DMS53 treated with DMSO at 0.1 percent for 48 hours (cell line): Measurements from ENCODE around the gene DNAJB2.
"Not testable (repeated sequence)": the region's sequence is repeated elsewhere in the genome, so short reads cannot be mapped to it uniquely, and the experiment has no call there.

ENCODE experiments used
- DNase-seq: peaks from one replicate; lab custom pipeline; 2025; ENCODE audit not compliant: unreplicated experiment; lab: John Stamatoyannopoulos, UW

Gene DNAJB2

DNA sequence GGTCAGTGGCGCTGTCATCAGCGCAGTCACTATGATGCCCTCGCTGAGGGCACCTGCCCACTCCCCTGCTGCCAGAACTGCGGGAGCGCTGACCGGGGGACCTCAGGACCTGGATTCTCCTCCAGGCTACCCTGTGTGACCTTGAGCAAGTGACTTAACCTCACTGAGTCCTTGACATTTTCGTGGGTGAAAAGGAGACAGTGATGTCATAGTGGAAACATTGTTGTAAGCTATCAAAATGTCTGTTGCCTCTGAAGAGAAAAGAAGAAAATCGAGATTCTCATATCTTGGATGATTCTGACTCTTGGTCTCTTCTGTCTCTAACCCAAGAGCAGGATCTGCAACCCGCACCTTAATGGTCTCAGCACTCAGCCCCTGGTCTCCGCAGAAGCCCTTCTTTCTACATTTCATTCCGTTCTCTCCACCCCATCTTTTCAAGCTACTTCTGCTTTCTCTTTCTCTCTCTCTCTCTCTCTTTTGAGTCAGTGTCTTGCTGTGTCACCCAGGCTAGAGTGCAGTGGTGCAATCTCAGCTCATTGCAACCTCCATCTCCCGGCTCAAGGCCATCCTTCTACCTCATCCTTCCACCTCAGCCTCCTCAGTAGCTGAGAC is 24.5 kb upstream of the DNAJB2 start:
- no peak for DNase-seq

- DNase-seq, result not testable (repeated sequence)
Measured at GRCh38 chr2:219258942-219259341, 20.2 kb upstream of the DNAJB2 start.

DNA sequence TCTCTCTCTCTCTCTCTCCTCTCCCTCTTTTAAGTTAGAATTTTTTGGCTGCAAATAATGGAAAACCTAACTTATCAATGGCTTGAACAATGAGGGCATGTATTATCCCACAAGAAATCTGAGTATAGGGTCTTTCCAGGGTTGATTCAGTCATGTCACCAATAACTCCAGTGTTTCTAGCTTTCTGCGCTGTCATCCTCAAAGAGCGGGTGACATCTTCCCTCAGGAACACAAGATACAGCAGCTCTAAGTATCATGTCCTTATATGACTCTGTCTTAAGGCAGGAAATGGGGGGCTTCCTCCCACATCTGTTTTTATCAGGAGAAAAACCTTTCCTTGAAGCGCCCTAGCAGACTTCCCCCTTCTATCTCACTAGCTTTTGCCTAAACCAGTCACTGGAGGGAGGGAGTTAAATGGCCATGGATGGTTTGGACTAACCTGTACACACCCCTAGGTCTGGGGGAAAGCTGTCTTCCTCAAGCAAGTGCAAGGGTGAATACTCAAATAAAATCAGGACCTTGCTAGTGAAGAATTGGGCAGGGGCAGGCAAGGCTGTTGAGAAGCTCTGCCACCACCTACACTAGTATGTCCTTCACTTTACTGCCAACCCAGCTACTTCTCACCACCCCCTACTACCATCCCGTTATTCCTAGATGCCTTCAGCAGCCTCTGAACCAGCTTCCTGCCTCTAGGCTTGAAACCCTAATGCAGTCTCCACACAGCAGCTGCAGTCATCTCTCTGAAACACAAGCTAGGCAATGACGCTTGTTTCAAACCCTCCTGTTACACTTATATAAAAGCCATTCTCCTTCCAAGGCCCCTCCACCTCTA is 17.9 kb upstream of the DNAJB2 start:
- DNase-seq, result no peak

DNA sequence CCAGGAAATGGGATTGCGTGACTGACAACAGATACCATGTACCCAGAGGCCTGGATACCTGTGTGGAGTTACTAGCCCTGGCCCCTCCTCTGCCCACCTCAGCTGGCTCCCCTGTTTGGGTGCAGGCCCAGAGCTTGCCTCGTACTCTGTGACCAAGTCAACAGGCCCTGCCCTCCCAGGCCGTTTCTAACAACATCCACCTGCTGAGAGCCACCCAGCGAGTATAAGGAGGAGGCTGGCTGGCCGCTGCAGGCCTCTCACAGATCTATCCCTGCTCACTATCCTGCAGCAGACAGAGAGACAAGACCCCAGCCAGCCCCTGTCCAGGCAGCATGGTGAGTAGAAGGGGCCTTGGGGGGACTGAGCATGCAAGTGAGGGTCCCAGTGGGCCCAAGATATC is 12.9 kb upstream of the DNAJB2 start:
- DNase-seq, result no peak

DNA sequence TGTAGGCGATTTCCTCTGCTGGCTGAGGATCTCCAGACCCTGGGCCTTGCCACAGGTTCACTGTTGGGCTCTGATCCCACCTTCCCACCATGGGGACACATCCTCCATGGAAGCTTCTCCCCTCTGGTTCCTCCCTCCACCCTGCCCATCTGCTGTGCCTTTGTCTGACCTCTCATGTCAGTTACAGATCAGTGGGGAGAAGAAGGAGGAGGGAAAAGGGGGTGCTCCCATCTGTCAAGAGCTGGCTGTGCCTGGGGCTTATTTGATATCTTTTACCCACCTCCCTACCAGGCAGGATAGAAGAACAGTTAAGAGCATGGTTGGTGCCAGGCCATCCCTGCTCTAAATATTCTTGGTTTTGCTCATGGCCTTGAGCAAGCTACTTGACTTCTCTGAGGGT is 12.3 kb upstream of the DNAJB2 start:
- no peak for DNase-seq

DNA sequence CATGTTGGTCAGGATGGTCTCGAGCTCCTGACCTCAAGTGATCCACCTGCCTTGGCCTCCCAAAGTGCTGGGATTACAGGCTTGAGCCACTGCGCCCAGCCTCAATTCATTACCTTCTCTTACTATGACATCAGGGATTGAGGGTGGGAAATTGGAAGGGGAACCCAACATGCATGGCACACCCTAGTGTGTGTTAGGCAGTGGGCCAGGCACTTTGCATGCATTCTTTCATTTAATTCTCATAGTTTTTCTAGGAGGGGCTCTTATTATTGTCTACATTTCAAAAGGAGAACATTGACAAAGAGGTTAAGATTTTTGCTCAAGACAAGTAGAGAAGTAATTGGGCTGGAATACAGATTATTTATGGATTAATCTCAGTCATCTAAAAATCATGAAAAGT is 10.9 kb upstream of the DNAJB2 start:
- DNase-seq, result no peak

DNA sequence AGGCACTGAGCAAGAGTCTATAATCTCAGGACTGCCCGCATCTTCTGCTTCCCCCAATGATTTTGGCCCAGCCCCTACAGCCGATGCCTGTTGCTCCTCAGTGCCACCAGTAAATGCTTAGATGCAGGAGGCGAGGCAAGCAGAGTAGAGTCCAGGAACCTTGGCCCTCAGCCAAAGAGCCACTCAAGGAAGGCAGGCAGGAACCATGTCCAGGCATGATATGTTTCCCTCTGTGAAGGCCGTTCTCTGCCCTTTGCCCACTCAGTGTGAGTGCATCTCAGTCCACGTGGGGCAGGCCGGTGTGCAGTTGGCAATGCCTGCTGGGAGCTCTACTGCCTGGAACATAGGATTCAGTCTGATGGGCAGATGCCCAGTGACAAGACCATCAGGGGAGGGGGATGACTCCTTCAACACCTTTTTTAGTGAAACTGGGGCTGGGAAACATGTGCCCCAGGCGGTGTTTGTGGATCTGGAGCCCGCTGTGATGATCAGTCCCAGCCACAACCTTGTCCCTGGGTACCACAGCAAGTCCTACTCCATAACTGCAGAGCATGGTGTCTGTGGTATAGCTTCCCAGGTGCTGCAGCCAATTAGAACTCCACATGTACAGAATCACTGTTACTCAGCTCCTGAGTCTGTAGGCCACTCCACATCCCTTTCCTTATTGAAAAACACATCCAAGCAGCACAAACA is 9.7 kb upstream of the DNAJB2 start:
- DNase-seq, result peak; percentile 14

DNA sequence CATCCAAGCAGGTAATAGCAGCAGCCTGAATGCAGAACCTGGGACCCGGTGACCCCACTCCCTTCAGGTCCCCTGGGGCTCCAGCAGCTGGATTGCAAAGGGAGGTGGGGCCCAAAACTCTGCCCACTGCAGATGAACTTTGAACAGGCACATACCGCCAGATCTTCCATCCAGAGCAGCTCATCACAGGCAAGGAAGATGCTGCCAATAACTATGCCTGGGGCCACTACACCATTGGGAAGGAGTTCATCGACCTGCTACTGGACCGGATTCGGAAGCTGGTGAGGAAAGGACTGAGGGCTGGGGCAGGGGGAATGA is 9.2 kb upstream of the DNAJB2 start:
- DNase-seq, result no peak

- no peak for DNase-seq
Measured at GRCh38 chr2:219271021-219271420, 8.1 kb upstream of the DNAJB2 start.

DNA sequence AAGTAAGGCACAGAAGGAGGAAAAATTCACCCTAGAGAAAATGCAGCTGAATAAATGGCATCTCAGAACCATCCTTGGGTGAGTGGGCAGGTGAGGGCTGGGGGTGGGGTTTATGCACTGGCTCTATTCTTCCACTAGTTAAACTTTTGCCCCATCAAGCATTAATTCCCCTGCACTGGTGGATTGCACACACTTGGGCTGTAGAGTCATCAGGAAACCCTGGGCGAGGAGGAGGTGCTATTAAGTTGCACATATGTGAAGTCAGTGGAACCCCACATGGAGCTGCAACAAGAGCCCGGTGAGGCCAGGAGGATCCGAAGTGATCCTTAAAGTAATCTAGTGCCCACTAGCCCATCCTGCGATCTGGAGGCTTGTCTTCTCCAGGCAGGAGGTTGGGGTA is 6.8 kb upstream of the DNAJB2 start:
- DNase-seq, result no peak

DNA sequence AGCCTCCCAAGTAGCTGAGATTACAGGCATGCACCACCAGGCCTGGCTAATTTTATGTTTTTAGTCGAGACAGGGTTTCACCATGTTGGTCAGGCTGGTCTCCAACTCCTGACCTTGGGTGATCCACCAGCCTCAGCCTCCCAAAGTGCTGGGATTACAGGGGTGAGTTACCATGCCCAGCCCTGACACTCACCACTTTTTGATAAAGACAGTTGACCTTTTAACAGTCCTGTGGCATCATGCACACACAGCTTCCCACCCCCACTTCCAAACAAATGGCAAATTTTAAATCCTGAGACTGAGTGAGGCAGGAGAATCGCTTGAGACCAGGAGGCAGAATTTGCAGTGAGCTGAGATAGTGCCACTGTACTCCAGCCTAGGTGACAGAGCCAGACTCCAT is 6.2 kb upstream of the DNAJB2 start:
- DNase-seq, result no peak

DNA sequence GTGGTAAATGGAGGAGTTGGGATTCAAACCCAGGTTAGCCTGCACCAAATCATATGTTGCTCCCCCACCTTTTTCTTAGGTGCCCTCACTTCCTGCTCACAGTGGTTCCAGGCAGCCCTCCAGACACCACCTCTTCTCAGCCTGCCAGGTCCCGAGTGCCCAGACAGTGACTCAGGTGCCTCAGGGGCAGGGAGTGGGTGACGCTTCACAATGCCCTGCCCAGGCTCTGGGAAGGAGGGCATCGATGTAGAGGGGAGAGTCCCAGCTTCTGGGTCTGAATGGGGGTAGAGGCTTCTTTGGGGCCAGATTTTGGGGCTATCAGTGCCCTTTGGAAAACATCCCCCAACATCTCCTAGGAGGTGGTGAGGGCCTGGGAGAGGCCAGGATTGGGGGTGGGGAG is 5.2 kb upstream of the DNAJB2 start:
- DNase-seq, result no peak

GRCh38 chr2:219274361-219274921 is 4.7 kb upstream of the DNAJB2 start:
- no peak for DNase-seq

DNA sequence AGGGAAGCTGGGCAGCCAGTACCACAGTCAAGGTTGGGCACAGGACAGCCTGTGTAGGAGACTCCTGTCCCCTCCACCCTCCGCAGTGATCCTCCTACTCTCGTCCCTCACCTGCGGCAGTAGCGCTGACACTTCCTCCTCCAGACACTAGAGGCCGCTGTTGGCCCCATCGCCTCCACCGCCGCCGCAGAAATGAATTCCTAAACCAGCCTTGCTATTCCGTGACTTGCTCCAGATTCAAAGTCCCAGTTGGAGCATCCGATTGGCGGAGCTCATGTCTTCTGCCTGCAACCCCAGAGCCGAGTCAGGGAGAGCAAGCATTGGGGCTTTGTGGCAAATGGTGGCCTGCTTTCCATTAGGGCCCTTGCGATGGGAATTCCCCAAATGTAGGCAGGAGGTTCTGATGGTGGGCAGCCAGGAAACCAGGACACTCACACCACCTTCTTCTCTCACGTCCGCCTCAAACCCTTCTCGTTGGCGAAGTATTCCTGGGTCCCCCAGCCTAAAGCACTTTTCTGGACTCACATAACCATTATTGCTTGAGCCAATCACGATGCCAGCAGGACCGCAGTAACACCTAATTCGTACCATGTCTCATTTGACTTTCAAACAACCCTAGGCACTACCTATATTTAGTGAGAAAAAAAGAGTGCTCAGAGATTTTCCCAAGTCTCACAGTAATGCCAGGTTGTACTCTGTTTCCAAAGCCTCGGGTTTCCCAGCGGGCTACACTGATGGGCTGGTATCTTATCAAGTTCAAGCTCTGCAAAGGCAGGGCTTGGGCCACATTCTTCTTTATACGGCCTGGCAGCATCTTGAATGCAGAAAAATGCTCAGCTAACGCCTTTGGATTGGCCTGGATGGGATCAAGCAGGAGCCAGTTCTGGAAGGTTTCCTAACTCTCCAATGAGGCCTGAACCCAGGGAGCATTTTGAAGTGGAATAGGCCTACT is 1.2 kb upstream of the DNAJB2 start:
- peak; percentile 68 for DNase-seq

DNA sequence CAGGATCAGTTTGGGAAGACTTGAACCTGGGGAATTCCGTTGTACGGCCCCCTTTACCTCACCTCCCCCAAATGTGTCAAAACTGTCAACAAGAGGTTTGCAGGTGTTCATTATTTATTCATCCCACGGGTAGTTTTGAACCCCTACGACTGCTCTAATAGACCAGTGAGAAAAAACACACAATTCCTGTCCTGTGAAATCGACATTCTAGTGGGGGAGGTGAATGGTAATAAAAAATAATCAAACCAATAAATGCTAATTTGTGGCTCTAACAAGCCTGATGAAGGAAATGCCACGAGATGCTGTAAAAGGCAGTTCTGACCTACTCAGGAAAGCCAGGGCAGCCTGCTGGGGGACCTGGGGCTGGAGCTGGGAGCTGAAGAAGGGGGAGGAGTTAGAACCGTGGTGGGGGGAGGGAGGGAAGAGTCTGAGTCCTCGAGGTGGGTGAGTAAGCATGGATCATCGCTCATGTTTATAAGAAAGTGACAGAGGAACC is 463 bp upstream of the DNAJB2 start:
- no peak for DNase-seq

DNA sequence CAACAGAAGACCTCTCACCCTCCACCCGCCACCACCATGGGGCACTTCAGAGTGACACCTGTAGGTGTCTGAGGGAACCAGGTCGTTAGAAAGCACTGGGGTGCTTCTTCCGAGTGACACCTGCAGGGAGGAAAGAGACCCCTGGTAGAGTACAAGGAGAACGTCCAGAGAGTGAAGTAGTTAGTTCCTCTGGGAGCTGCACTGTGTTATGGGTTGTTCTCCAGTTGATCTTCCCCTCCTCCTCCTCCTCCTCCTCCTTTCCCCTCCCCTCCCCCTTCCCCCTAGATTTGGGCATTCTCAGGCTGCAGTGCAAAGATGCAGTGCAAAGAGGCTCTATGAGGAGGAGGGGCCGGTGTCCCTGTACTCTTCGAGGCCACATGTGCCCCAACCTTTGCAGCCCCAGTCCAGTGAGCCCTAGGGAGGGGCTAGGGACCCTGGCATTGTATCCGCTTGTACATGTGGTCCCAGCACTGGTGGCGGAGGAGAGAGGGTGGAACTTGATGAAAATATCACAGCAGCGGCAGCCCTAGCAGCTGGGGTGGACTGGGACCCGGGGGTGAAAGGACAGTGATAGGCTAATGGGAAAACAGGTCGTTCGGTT is 850 bp downstream of the DNAJB2 start:
- no peak for DNase-seq

DNA sequence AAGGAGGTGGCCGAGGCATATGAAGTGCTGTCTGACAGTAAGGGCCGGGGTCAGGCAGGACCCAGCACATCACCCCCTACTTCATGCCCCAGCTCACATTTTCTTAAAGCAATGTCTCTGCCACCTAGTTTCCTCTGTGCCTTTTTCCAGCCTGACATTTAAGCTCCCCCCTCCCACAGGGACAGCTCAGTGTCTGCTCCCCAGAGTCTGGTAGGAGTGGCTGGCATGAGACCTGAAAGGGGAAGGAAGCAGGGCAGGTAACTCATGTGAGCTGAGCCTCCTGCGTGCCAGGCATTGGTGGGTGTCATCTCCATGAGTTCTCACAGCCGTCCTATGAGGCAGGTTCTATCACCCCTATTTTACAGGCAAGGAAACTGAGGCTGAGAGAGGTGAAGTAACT is 1.5 kb downstream of the DNAJB2 start:
- DNase-seq, result no peak

DNA sequence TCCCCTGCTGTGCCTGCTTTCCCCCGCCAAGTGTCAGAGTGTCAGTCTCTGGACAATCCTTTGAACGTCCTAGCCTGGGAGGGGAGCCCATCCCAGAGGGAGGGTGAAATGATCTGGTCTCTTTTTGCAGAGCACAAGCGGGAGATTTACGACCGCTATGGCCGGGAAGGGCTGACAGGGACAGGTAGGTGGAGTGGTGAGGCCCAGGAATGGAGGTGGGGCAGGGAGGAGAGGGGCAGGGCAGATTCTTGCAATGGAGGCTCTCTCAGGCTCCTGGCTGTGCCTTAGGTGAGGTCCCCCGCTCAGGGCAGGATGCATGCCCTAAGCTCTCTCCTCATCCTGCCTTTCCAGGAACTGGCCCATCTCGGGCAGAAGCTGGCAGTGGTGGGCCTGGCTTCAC is 2.4 kb downstream of the DNAJB2 start:
- DNase-seq, result no peak

GRCh38 chr2:219282375-219282774 is 3.2 kb downstream of the DNAJB2 start:
- DNase-seq, result no peak

GRCh38 chr2:219282943-219283581 is 3.9 kb downstream of the DNAJB2 start:
- DNase-seq, result no peak
